ENCODE data around the gene ZNF133.
"Not testable (repeated sequence)": the region's sequence is repeated elsewhere in the genome, so short reads cannot be mapped to it uniquely, and the experiment has no call there.

Gene ZNF133

GRCh38 chr20:18287915-18288748 is at the start of gene ZNF133:
Gene ZNF133 (plus strand): TSS chr20:18288527. CDS start chr20:18305687, 17,160 bp downstream.
- DNase-seq = peak; percentile 97

- DNase-seq = no peak
Observed at GRCh38 chr20:18240997-18241396, 47.3 kb upstream of the ZNF133 start.

GRCh38 chr20:18243802-18244201 is 44.5 kb upstream of the ZNF133 start:
- DNase-seq = no peak

- not testable (repeated sequence) for DNase-seq
Observed at GRCh38 chr20:18248545-18248944, 39.8 kb upstream of the ZNF133 start.

GRCh38 chr20:18250217-18250616 is 38.1 kb upstream of the ZNF133 start:
- DNase-seq = no peak

- no peak for DNase-seq
Observed at GRCh38 chr20:18252597-18253451, 35.5 kb upstream of the ZNF133 start.

GRCh38 chr20:18254615-18255014 is 33.7 kb upstream of the ZNF133 start:
- no peak for DNase-seq

- no peak for DNase-seq
Observed at GRCh38 chr20:18255526-18255925, 32.8 kb upstream of the ZNF133 start.

GRCh38 chr20:18256440-18257090 is 31.8 kb upstream of the ZNF133 start:
- no peak for DNase-seq

GRCh38 chr20:18258126-18258860 is 30.0 kb upstream of the ZNF133 start:
- DNase-seq = no peak

GRCh38 chr20:18259730-18260129 is 28.6 kb upstream of the ZNF133 start:
- DNase-seq = no peak

- no peak for DNase-seq
Observed at GRCh38 chr20:18263723-18264122, 24.6 kb upstream of the ZNF133 start.

GRCh38 chr20:18265441-18265840 is 22.9 kb upstream of the ZNF133 start:
- DNase-seq = peak; percentile 71

- DNase-seq = no peak
Observed at GRCh38 chr20:18266282-18266681, 22.0 kb upstream of the ZNF133 start.

GRCh38 chr20:18267815-18268214 is 20.5 kb upstream of the ZNF133 start:
- peak; percentile 77 for DNase-seq

- DNase-seq = no peak
Observed at GRCh38 chr20:18271160-18271559, 17.2 kb upstream of the ZNF133 start.

- DNase-seq = peak; percentile 62
Observed at GRCh38 chr20:18272451-18272850, 15.9 kb upstream of the ZNF133 start.

GRCh38 chr20:18273738-18274137 is 14.6 kb upstream of the ZNF133 start:
- DNase-seq = no peak

GRCh38 chr20:18275960-18276359 is 12.4 kb upstream of the ZNF133 start:
- not testable (repeated sequence) for DNase-seq

GRCh38 chr20:18276821-18277220 is 11.5 kb upstream of the ZNF133 start:
- peak; percentile 92 for DNase-seq

- peak; percentile 72 for DNase-seq
Observed at GRCh38 chr20:18279242-18279641, 9.1 kb upstream of the ZNF133 start.

- no peak for DNase-seq
Observed at GRCh38 chr20:18284805-18285533, 3.4 kb upstream of the ZNF133 start.
